ENCODE data around the gene MSS51.

MSS51 gene

DNA sequence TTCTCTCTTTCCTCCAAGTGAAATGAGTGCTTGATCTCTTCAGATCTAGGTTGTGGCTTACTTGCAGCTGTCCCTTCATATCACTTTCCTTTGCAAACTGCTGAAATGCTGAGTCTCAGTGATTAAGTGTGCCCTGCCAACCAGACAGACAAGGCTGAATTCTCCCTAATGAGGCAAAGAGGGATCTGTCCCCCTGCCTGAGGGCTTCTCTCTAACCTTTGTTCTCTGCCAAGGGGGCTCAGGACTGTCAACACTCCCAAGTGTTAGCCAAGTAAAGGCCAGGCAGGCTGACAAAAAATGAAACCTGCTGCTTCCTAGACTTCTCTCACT lies at the start of gene MSS51:
Gene MSS51, minus strand, starts transcription at position 24 of the 330 bp plus-strand sequence. CDS start 5,277 bp downstream, outside the sequence.
- no peak for DNase-seq (ENCODE audit: low read depth in 2 of 2)

DNA sequence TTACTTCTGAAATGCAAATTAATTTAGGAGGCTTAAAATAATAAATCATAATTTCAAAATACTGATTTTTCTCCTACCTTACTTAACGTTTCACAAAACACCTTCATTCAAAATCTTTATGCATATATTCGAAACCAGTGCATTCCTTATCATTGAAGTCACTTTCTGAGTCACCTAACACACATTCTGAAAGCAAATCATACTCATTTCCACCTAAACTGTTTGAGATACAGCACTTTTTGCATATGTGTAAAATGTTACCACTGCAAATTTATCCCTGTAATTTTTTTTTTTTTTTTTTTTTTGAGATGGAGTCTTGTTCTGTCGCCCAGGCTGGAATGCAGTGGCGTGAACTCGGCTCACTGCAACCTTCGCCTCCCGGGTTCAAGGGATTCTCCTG lies 46.8 kb upstream of the MSS51 start:
- no peak for DNase-seq (ENCODE audit: low read depth in 2 of 2)

DNA sequence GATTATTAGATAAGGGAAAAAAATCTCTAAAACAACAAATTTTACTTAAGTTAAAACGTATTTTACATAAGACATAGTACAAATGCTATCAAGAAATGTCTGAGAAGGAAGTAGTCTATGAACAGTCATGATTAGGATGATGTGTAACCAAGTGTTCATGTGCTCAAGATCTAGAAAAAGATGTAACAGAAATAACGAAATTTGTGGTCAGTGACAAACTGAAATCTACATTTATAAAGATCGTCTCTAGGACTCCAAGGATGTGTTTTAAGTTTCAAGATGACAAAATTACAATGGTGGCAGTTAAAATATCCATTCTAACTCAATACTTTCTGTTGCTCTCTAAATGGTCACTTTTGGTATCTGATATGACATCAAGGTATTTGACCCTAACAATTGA lies 45.3 kb upstream of the MSS51 start:
- no peak for DNase-seq (ENCODE audit: low read depth in 2 of 2)

DNA sequence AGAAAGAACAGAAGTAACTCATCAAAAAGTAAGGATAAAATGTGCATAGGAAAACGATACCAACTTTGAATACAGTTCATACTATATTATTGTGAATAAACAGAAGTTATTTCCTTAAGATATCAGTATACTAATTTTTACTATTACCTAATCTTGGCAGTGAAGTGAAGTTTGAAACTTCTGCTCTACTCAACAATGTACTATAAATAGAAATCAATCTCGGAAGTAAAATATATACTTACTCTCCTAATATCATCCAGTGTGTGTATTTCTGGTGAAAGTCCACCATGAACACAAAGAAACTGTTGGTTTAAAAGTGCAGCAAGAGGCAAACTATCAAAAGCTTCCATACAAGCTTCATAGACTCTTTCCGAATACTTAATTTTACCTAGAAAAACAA lies 37.9 kb upstream of the MSS51 start:
- no peak for DNase-seq (ENCODE audit: low read depth in 2 of 2)

DNA sequence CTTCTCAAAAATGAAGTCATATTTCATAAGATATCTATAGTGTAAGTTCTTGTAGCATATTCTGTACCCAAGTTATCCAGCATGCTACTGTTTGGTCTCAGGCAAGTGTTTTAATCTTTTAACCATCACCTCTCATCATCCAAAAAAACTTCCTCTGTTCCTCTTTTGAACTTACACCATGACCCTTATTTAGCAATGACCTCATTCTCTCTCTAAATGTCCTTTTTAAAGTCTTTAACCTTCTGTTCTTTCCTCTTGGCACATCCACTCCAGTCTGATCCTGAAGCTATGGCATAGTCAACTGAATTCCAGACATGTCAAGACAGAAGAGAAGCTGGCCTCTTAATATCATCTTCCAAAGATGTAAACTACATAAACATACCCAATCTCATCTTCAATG lies 36.2 kb upstream of the MSS51 start:
- no peak for DNase-seq (ENCODE audit: low read depth in 2 of 2)

DNA sequence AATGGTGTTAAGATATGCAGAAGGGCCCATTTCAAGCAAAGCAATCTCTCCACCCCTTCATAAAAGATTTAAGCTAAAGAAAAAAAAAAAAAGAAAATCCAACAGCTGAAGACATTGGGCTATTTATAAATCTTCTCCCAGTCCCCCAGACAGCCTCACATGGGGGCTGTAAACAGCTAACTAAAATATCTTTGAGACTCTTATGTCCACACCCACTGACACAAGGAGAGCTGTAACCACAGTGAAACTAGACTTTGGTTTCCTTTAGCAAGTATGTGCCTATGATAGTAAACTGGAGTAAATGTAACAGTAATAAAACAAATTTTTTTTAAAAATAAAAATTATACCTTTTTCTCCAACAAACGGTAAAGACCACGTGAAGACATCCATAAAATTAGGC lies 33.8 kb upstream of the MSS51 start:
- no peak for DNase-seq (ENCODE audit: low read depth in 2 of 2)

DNA sequence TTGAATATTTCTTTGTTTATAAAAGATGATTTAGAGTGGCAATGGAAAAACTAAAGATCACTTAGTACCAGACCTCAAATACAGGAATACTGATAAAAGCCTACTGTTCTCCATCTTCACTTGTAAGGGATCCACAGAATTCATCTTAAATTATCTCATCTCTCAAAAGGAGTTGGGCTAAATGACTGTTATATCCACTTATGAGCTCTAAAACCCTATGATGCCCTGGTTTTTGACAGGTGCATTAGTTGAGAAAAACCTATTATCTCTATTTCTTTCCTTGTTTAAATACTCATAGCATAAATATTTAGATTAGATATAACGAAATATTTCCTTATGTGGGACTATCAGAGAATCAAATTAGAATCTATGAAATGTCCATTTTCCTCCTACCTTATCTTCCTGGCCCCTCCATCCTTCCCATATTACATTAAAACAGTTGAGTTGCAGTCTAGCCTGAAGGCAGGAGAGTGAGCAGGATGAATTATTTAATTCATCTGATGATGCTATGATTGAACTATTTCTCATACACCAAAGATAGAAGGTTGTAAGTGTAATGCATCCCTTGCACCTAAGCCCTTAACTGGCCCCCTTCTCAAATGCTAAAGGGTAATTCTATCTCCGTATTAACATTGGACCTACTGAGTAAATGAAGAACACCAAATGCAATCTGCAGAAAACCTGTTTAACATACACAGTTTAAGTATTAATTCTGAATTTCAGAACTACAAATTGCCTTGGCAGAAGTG lies 32.8 kb upstream of the MSS51 start:
- DNase-seq (ENCODE audit: low read depth in 2 of 2), result no peak

DNA sequence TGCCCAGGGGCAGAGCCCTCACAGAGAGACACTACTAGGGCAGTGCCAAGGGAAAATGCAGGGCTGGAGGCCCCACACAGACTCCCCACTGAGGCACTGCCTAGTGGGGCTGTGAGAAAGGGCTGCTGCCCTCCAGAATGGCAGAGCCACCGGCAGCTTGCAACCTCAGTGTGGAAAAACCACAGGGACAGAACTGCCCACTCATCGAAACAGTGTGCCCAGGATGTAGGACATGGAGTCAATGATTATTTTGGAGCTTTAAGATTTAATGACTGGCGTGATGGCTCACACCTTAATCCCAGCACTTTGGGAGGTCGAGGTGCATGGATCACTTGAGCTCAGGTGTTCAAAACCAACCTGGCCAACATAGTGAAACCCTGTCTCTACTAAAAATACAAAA lies 27.5 kb upstream of the MSS51 start:
- DNase-seq (ENCODE audit: low read depth in 2 of 2), result no peak

DNA sequence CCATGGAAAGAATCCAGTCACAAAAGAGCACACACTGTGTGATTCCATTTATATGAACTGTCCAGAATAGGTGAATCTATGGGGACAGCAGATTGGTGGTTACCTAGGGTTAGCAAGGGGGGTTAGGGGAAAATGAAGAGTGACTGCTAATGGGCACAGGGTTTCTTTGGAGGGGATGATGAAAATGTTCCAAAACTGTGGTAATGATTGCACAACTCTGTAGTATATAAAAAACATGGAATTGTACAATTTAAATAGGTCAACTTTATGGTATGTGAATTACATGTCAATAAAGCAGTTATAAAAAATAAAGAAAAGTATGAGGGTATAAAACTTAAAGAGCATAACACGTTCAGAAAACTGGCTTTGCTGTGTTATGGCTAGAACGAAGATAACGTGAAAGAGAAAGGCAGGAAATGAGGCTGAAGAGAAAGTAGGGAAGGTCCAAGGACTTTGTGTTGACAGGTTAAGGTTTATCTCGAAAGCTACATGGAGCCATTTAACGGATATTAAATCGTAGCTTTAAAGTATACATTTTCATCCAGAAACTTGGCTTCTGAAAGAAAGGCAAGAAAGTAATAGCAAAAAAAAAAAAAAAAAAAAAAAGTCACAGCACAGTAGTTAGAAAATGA lies 26.4 kb upstream of the MSS51 start:
- no peak for DNase-seq (ENCODE audit: low read depth in 2 of 2)

DNA sequence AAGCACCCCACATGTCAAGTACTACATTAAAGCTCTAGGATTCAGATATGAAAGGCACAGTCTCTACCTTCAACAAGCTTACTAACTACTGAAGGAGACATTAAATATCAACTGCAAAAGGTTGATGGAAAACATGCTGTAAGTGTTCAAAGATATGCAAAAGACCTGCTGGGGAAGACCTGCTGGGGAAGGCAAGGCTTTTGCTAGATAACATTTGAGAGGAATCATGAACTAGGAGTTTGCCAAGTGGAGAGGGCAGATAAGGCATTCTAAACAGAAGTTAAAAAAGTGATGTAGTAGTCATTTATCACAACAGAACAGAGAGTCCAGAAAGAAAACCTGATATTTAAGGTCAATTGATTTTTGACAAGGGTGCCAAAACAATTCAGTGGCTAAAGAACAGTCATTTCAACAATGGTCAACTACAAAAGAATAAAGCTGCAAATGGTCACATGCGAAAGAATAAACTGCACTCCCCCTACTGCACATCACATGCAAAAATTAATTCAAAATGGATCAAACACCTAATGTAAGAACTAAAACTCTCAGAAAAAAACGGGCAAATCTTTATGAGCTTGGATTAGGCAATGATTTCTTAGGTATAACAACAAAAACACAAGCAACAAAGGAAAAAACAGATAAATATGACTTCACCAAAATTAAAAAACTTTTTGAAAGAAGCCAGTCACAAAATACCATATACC lies 23.0 kb upstream of the MSS51 start:
- no peak for DNase-seq (ENCODE audit: low read depth in 2 of 2)

DNA sequence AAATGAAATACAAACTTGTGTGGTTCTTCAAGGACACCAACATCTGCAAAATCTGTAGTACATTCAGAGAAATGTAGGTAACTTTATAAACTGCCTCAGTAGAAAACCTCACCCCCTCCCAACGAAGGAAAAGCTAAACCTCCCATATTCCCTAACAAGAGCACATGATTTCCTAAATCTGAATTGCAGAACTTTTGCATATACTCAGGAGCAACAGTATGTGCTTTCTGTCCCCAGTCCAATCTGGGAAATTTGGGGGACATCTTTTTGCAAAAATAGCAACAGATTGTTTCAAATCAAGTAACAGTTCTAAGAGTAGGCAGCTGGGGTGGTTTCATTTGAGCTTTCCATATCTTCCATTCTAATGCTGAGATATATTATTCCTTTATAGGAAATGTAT lies 15.8 kb upstream of the MSS51 start:
- DNase-seq (ENCODE audit: low read depth in 2 of 2), result no peak

DNA sequence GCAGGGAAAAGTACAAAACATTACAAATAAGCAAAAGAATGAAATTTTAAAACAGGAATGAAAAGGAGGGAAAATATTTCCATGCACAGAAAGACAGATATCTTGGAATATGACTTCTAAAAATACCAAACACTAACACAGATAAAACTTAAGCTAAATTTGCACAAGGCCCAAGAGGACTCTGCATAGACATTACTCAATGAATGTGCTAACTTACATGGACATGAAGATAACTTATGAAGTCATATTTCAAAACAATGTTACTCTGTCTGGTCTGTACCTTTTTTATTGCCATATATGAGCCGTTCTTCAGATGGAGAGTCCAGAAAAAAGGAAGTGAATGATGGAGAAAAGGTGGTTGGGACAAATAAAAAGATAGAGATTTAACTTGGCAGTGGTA lies 15.0 kb upstream of the MSS51 start:
- DNase-seq (ENCODE audit: low read depth in 2 of 2), result no peak

DNA sequence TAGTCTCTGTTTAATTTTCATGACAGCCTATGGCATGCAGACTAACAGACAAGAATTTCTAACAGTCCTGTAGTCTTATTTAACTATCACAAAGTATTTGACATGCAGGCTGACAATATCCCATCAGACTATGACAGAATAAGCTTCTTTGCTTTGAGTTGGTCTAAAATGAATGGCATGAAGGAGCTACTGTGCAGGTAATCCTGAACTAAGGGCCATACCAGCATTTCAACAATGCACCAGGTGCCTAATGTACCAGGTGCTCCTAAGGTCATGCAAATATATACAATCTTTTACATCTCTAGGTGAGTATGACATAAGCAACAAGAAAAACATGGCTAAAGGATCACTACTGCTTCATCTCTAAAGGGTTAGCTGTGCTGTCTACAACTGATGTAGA lies 13.6 kb upstream of the MSS51 start:
- no peak for DNase-seq (ENCODE audit: low read depth in 2 of 2)

DNA sequence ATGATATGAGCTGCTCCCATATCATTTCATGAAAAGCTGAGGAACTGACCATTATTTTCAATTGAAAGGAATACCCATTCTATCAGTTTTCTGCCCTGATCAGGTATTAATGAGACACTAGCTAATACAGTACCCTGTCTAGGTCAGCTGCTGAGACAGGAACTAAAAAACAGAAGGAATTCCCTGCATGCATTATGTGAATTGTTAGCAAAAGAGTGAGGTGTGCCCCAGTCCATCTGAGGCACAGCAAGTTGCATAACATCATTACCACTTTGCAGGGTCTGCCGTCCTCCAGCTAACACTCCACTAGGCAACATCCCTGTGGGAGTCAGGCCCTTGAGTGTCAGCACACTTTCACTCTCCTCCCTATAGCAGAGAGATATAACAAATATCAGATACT lies 11.1 kb upstream of the MSS51 start:
- DNase-seq (ENCODE audit: low read depth in 2 of 2), result no peak

DNA sequence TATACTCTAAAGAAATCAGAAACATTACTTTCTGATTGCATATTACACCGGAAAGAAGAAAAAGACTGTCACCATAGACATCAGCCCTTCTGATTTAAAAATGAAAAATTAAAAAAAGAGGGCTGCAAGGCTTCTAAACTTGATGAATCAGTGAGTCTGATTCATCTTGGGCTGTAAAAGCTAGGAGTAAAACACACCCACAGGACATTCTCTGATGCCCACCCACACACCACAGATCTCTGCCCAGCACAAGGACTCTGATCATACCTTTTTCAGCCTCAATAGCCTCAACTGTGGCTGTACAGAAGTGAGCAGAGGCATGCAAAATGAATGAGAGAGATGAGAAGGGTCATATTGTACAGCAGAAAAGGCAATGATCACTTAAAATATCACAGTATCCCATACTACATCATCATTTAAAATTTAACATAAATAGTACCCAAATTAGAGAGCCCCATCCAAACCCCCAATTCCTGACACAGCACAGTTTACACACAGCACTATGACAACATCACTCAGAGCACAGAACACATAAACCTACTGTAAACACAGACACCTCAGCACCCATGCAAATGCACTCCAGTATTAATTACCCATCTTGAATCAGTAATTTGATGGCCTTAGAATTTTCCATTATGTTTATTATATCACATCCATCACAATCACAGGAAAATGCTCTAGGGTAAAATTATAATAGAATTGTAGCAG lies 6.4 kb upstream of the MSS51 start:
- DNase-seq (ENCODE audit: low read depth in 2 of 2), result no peak

DNA sequence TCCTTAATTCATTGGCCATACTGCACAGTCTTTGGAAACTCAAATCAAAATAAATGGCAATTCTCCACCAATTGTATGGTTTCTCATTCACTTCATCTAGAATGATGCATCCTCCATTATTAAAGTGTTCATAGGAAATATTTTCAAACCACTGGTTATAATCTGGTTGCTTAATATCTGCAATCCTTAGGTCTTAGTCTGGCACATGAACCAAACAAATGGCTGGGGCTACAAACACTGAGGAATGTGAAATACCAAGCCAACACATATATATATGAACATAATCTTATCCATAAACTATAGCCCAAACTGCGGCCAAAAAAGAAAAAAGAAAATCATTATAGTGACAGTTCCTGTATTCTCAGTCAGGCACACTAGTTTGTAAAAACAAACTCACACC lies 5.7 kb upstream of the MSS51 start:
- DNase-seq (ENCODE audit: low read depth in 2 of 2), result no peak

DNA sequence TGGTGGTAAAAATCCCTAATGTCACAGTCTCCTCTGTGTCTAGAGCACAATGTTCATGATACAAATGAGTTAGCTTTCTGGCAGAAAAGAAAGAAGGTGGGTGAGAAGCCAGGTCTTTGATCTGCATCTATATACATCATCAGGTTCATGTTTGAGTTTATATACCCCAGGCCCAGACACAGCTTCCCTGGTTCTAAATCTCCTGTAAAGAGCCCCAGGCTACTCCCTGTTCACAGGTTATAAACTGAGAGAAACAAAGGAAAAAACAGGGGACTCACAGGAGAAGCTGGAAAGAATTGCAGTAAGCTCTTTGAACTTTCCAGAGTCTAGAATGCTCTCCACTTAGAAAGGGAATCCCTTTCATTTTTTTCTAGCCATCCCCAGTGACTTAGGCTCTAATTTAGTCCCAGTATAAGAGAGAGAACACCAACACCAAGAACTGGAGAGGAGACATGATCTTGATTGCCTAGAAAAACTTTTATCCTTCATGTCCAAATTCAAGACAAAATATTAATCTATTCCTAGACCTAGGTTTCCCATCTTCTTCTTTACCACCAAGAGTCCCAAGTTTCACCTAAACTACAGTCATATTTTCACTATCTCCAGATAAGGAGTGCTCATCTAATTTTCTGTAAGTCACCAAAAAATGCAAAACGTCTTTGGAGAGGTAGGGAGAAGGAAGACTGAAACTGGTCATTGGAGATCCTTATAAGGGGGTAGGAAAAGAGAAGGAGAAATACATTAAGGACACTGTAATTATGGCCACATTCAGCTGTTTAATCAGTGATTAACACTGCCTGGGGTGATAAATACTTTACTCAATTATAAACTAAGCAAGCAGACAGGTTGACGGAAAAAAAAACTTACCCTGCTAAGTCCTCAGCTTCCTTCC lies 469 bp downstream of the MSS51 start:
- DNase-seq (ENCODE audit: low read depth in 2 of 2), result no peak

DNA sequence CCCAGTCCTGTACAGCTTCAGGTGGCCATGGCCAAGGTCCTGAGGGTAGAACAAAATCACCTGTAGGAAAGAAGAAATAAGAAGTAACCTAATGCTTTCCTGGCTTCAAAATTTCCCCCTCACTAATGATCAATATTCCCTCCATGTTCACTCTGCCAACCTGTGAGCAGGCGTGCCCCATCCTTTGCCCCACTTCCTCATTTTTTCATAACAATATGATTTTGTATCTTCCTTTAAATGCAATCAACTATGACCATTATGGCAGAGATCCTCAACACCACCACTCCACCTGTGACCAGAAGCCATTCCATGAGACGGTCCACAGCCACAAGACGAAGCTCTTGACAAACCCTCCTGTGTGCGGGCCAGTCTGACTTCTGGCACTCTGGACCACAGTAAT lies 7.0 kb downstream of the MSS51 start:
- no peak for DNase-seq (ENCODE audit: low read depth in 2 of 2)

DNA sequence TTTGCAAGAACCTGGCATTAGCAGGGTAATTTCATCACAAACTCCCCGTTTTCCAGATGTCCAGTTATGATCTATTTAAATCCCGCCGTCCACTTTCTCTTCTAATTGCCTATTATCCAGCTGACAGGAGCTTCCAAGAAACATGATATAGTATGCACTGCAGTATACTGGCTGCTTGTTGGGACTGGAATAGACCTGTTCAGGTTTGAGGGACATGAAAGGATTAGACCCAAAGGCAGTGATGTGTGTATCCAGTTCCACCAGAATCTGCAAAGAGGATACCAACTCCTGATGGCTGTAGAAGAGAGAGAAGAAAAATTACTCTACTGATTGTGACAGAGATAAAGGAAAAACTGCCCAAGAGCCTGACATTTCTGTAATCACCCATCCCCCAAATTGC lies 8.9 kb downstream of the MSS51 start:
- DNase-seq (ENCODE audit: low read depth in 2 of 2), result no peak

DNA sequence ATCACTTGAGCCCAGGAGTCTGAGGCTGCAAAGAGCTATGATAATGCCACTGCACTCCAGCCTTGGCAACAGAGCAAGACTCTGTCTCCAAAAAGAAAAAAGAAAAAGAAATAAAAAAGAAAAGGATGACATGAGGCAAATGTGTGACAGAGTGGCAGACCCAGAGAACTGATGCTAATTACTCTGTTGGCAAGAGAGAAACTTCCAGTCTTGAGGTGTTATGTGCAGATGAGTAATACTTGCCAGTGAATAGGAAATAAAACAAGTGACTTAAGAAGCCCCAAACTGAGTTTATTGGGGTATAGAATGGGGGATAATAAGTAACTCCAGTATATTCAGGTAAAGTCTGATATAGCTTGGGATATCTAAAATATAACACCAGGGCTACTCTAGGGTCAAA lies 10.1 kb downstream of the MSS51 start:
- no peak for DNase-seq (ENCODE audit: low read depth in 2 of 2)

DNA sequence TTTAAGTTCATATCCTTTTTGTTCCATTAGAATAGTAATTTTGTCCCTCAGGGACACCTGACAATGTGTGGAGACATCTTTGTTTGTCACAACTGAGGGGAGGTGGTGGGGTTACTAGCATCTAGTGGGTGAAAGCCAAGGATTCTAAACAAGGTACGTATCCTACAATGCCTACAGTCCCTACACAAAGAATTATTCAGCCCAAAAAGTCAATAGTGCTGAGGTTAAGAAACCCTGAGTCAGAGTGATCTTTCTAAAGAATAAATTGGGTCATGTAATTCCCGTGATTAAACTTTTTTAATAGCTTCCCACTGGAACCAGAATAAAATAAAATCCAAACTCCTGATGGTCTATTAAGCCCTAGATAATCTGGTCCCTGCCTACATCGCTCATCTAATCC lies 16.8 kb downstream of the MSS51 start:
- no peak for DNase-seq (ENCODE audit: low read depth in 2 of 2)

Measured in stimulated activated CD8-positive, alpha-beta memory T cell treated with anti-CD3 and anti-CD28 coated beads, Interleukin-7, amount 100 ng/mL, for 1 hour (primary cell).